Lung (tissue), 12 donors: ENCODE results near the gene IRAG1. TPM values are rescaled to one million over a fixed set of nuclear protein-coding genes. Genes with fewer than 3 reads are reported as not detected.

Source experiments
- ATAC-seq: fragments of 200-7000 bp; cut with Tn5 transposase; one replicate; pipeline ENCODE4 v1.9.1; 2020; ENCODE audit warnings: moderate number of reproducible peaks; ENCODE audit not compliant: insufficient read depth, low FRiP score
- DNase-seq, 3 donors: peaks; one replicate each; pipeline ENCODE4 v3.0.0-alpha.2; 2013 to 2017
- H3K27ac ChIP-seq, 2 donors: one replicate each; pipeline ENCODE4 v1.5.1; 2013; ENCODE audit warnings: mild to moderate bottlenecking in 2 of 2, moderate library complexity in 2 of 2, control low read depth in 1 of 2, inconsistent platforms in 1 of 2, low read depth in 1 of 2, low read length in 1 of 2
- H3K27me3 ChIP-seq, 3 donors: one replicate each; pipeline ENCODE4 v1.5.1; 2013; ENCODE audit warnings: low read length in 2 of 3; ENCODE audit not compliant: control insufficient read depth in 3 of 3, insufficient read depth in 3 of 3
- H3K36me3 ChIP-seq, 4 donors: one replicate each; pipeline ENCODE4 v1.5.1; 2013; ENCODE audit warnings: low read length in 4 of 4, mild to moderate bottlenecking in 1 of 4, moderate library complexity in 1 of 4; ENCODE audit not compliant: control insufficient read depth in 4 of 4, insufficient read depth in 4 of 4
- H3K4me1 ChIP-seq, 5 donors: one replicate each; pipeline ENCODE4 v1.5.1; 2013; ENCODE audit warnings: low read length in 5 of 5, mild to moderate bottlenecking in 2 of 5, moderate library complexity in 1 of 5; ENCODE audit not compliant: control insufficient read depth in 5 of 5, insufficient read depth in 5 of 5
- H3K4me3 ChIP-seq: one replicate; pipeline ENCODE4 v1.5.1; 2013; ENCODE audit warnings: mild to moderate bottlenecking, control low read depth, moderate library complexity
- H3K9ac ChIP-seq, 2 donors: one replicate each; pipeline ENCODE4 v1.5.1; 2013; ENCODE audit warnings: low read length in 2 of 2, control low read depth in 1 of 2; ENCODE audit not compliant: insufficient read depth in 1 of 2
- H3K9me3 ChIP-seq, 4 donors: one replicate each; pipeline ENCODE4 v1.5.1; 2013; ENCODE audit warnings: low read length in 3 of 4, mild to moderate bottlenecking in 1 of 4, moderate library complexity in 1 of 4; ENCODE audit not compliant: control insufficient read depth in 4 of 4, insufficient read depth in 3 of 4
- CTCF ChIP-seq: IDR thresholded peaks from 2 replicates; pipeline ENCODE4 v1.5.1; 2012; ENCODE audit warnings: mild to moderate bottlenecking; ENCODE audit errors: control extremely low read depth, extremely low read depth
- WGBS, 2 donors: extraction: QIAGEN DNeasy Blood & Tissue Kit; methylation state at CpG; one replicate each; pipeline ENCODE4 v1.1.7; 2013; 5-methylcytosine and 5-hydroxymethylcytosine counted together
- polyA plus RNA-seq, 2 donors: library from polyadenylated mRNA; stranded (reverse); fragments of 200-250 nt; gene quantifications; one replicate each; pipeline ENCODE4 v1.2.1, GENCODE V29; 2013
- total RNA-seq, 2 donors: library from RNA; depleted of rRNA in 1 of 2; stranded (reverse); fragments of >200 nt in 1 of 2; gene quantifications; one replicate each; pipeline ENCODE4 v1.2.1, GENCODE V29; 2014 to 2021
- donor health status: control.
- donor health status: control.
- donor health status: Bipolar disorder and iron deficiency.
- donor health status: healthy.
- donor health status: DM: yes; HTN: yes; CAD: no.

IRAG1 gene
- total and polyA plus RNA-seq, 4 donors, result 2.8 to 17.0 (median 13.3) TPM

GRCh38 chr11:10674440-10674855, 19.1 kb downstream of the IRAG1 start:
- no peak overlapping the region for H3K4me3 ChIP-seq
- no peak for DNase-seq
- H3K9ac ChIP-seq, result no peak overlapping the region
- no peaks in the 10 kb centered on the region for H3K9me3 ChIP-seq
- H3K4me1 ChIP-seq, result peaks cover 0 to 14% (median 1%) of the 10 kb centered on the region in 5 donors
- peak overlapping the region in 1 of 2 donors; percentile 85 for H3K27ac ChIP-seq
- 20 to 30% methylated on average over 6 of the region's 6 CpGs for WGBS, 2 donors
- no peak for ATAC-seq
- no peaks in the 10 kb centered on the region for H3K27me3 ChIP-seq
- no peaks in the 10 kb centered on the region for H3K36me3 ChIP-seq
- TF ChIP-seq CTCF, result no peak

- Histone ChIP-seq H3K4me3 (no peak overlapping the region), H3K36me3 (no peaks in the 10 kb centered on the region), H3K27me3 (no peaks in the 10 kb centered on the region), H3K9me3 (no peaks in the 10 kb centered on the region), H3K4me1 (peaks cover 0 to 16% (median 6%) of the 10 kb centered on the region in 5 donors), H3K27ac (peak overlapping the region in 1 of 2 donors; percentile 85), H3K9ac (no peak overlapping the region)
- no peak for TF ChIP-seq CTCF
- 24 to 41% methylated on average over 6 of the region's 6 CpGs for WGBS, 2 donors
- ATAC-seq (no peak), DNase-seq (no peak)
These were observed 20.0 kb downstream of the IRAG1 start for GRCh38 chr11:10673501-10674062.

- TF ChIP-seq CTCF, result no peak
- H3K27me3 ChIP-seq, result no peaks in the 10 kb centered on the region
- H3K27ac ChIP-seq, result no peak overlapping the region
- no peak overlapping the region for H3K4me3 ChIP-seq
- H3K36me3 ChIP-seq, result no peaks in the 10 kb centered on the region
- H3K9me3 ChIP-seq, result no peaks in the 10 kb centered on the region
- 44 to 60% methylated on average over 4 of the region's 4 CpGs for WGBS, 2 donors
- no peak for DNase-seq
- H3K9ac ChIP-seq, result no peak overlapping the region
- ATAC-seq, result no peak
- peaks cover 0 to 14% (median 6%) of the 10 kb centered on the region in 5 donors for H3K4me1 ChIP-seq
These were observed 23.5 kb downstream of the IRAG1 start for GRCh38 chr11:10670099-10670498.
